OCI-LY3 (cell line): ENCODE results near the gene ZNF275.

ENCODE experiments used
- H2AFZ ChIP-seq: fragments of 200-600, 300-600 bp; shearing (Covaris generic); 2 replicates; pipeline ENCODE4 v1.6.0; 2014; ENCODE audit warnings: antibody characterized with exemption, low read depth, low read length
- H3K27ac ChIP-seq: fragments of 200-600, 300-600 bp; sonication (generic); 2 replicates; pipeline ENCODE4 v1.5.1; 2014; ENCODE audit warnings: mild to moderate bottlenecking, low read length, moderate library complexity, mixed read lengths
- H3K27me3 ChIP-seq: fragments of 200-600, 300-600 bp; sonication (generic); 2 replicates; pipeline ENCODE4 v1.6.1; 2014; ENCODE audit warnings: low read depth, low read length, mixed read lengths
- H3K36me3 ChIP-seq: fragments of 200-600, 300-600 bp; sonication (generic); replicated peaks from 2 replicates; pipeline ENCODE3; 2014; ENCODE audit warnings: low read depth, low read length, mixed read lengths
- H3K4me1 ChIP-seq: fragments of 300-600, 200-600 bp; sonication (generic); 2 replicates; pipeline ENCODE4 v1.6.1; 2014; ENCODE audit warnings: low read length, mixed read lengths
- H3K4me2 ChIP-seq: fragments of 200-600, 300-600 bp; sonication (generic); 2 replicates; pipeline ENCODE4 v1.6.1; 2014; ENCODE audit warnings: low read length, mixed read lengths
- H3K4me3 ChIP-seq: fragments of 300-600, 200-600 bp; sonication (generic); 2 replicates; pipeline ENCODE4 v1.5.1; 2014; ENCODE audit warnings: antibody characterized with exemption, mild to moderate bottlenecking, low read length, moderate library complexity
- H3K79me2 ChIP-seq: fragments of 300-600, 200-600 bp; shearing (Covaris generic); 2 replicates; pipeline ENCODE4 v1.6.1; 2014; ENCODE audit warnings: mild to moderate bottlenecking, low read length, mixed read lengths
- H3K9ac ChIP-seq: fragments of 300-600, 200-600 bp; shearing (Covaris generic); 2 replicates; pipeline ENCODE4 v1.6.0; 2014; ENCODE audit warnings: mild to moderate bottlenecking, low read length, moderate library complexity
- H3K9me3 ChIP-seq: fragments of 200-600, 300-600 bp; shearing (Covaris generic); 2 replicates; pipeline ENCODE4 v1.6.1; 2014; ENCODE audit warnings: low read length, mixed read lengths; ENCODE audit not compliant: insufficient read depth
- H4K20me1 ChIP-seq: fragments of 200-600, 300-600 bp; sonication (generic); 2 replicates; pipeline ENCODE4 v1.6.1; 2016; ENCODE audit warnings: low read length, mixed read lengths; ENCODE audit not compliant: insufficient read depth
- EZH2phosphoT487 ChIP-seq: fragments of 200-600 bp; shearing (Covaris generic); IDR thresholded peaks from 2 replicates; pipeline ENCODE4 v1.6.1; 2018; ENCODE audit warnings: antibody characterized with exemption, mixed run types, low read depth
- TF ChIP-seq, protein P1 (sequence below): fragments of 200-600, 300-600 bp; sonication (generic); IDR thresholded peaks from 2 replicates; pipeline ENCODE4 v1.5.1; 2014; ENCODE audit warnings: antibody characterized with exemption, low read length, low read depth

The ZNF275 gene

DNA sequence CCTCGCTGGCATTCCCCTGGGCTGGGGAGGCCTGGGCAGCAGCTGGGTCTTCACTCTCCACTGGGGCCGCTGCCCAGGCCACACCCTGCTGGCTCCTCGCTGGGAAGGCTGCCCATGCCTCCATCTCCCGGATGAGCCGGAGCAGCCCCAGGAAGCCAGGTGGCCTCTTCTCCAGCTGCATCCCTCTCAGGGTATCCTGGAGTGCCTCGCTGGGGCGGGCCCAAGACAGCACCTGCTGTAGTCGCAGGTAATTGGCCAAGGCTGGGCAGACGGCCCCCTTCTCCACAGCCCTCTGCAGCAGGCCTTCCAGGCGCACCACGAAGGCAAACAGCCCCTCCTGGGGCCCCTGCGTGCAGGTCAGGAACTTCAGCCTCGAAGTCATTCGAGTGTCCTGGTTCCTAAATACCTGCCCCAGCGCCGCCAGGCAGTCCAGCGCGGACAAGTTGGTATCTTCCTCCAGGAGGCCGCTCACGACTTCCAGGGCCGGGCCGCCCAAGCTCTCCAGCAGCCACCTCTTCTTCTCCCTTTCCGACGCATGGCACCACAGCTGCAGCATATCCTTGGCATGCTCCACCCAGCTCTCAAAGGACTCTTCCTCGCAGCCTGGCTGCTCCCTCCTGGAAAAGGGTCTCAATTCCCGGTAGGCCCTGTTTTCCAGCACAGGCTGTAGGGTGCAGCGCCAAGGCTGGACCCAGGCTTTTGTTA lies 63.5 kb downstream of the ZNF275 start:
- H3K4me2 ChIP-seq, result no peak overlapping the region
- H3K36me3 ChIP-seq, result no peaks in the 10 kb centered on the region
- H3K27me3 ChIP-seq, result no peaks in the 10 kb centered on the region
- no peaks in the 10 kb centered on the region for H3K9me3 ChIP-seq
- no peak overlapping the region for H3K27ac ChIP-seq
- H3K4me1 ChIP-seq, result peaks cover 6% of the 10 kb centered on the region; the same call in 1 of the 2 replicates
- TF ChIP-seq, protein P1, sequence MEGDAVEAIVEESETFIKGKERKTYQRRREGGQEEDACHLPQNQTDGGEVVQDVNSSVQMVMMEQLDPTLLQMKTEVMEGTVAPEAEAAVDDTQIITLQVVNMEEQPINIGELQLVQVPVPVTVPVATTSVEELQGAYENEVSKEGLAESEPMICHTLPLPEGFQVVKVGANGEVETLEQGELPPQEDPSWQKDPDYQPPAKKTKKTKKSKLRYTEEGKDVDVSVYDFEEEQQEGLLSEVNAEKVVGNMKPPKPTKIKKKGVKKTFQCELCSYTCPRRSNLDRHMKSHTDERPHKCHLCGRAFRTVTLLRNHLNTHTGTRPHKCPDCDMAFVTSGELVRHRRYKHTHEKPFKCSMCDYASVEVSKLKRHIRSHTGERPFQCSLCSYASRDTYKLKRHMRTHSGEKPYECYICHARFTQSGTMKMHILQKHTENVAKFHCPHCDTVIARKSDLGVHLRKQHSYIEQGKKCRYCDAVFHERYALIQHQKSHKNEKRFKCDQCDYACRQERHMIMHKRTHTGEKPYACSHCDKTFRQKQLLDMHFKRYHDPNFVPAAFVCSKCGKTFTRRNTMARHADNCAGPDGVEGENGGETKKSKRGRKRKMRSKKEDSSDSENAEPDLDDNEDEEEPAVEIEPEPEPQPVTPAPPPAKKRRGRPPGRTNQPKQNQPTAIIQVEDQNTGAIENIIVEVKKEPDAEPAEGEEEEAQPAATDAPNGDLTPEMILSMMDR, result no peak
- TF ChIP-seq EZH2phosphoT487, result no peak
- no peaks in the 10 kb centered on the region for H4K20me1 ChIP-seq
- no peak overlapping the region for H3K4me3 ChIP-seq
- H2AFZ ChIP-seq, result no peak overlapping the region
- H3K79me2 ChIP-seq, result no peaks in the 10 kb centered on the region
- H3K9ac ChIP-seq, result no peak overlapping the region

DNA sequence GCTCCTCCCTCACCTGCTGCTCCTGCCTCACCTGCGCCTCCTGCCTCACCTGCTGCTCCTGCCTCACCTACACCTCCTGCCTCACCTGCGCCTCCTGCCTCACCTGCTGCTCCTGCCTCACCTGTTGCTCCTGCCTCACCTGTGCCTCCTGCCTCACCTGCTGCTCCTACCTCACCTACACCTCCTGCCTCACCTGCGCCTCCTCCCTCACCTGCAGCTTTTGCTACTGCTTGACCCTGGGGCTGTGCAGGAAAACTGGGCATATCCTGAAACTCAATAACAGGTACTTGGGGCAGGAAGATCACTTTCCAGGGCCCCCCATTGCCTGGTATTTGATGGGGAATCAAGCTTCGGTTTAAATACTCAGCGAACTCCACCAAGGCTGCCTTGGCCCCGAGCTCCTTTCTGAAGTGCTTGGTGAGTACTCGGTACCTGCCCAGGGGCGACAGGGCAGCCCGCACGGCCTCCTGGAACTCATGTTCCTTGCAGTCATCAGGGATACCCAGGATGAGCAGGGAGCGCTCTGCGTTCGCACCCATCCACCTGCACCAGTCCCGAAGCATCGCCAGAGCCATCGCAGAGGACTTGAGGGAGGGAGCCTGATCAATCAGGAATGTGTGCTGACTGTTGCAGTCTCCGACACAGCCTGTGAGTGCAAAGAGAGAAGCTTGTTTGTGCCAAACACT lies 64.5 kb downstream of the ZNF275 start:
- H3K27me3 ChIP-seq, result no peaks in the 10 kb centered on the region; the same call in 1 of the 2 replicates
- peaks cover 6% of the 10 kb centered on the region; the same call in 1 of the 2 replicates for H3K4me1 ChIP-seq
- no peak overlapping the region for H3K27ac ChIP-seq
- H4K20me1 ChIP-seq, result no peaks in the 10 kb centered on the region
- no peak overlapping the region for H3K9ac ChIP-seq
- no peaks in the 10 kb centered on the region for H3K79me2 ChIP-seq
- no peaks in the 10 kb centered on the region for H3K36me3 ChIP-seq
- no peaks in the 10 kb centered on the region for H3K9me3 ChIP-seq
- H3K4me2 ChIP-seq, result no peak overlapping the region
- TF ChIP-seq, protein P1, result no peak
- no peak for TF ChIP-seq EZH2phosphoT487
- H3K4me3 ChIP-seq, result no peak overlapping the region
- H2AFZ ChIP-seq, result no peak overlapping the region

DNA sequence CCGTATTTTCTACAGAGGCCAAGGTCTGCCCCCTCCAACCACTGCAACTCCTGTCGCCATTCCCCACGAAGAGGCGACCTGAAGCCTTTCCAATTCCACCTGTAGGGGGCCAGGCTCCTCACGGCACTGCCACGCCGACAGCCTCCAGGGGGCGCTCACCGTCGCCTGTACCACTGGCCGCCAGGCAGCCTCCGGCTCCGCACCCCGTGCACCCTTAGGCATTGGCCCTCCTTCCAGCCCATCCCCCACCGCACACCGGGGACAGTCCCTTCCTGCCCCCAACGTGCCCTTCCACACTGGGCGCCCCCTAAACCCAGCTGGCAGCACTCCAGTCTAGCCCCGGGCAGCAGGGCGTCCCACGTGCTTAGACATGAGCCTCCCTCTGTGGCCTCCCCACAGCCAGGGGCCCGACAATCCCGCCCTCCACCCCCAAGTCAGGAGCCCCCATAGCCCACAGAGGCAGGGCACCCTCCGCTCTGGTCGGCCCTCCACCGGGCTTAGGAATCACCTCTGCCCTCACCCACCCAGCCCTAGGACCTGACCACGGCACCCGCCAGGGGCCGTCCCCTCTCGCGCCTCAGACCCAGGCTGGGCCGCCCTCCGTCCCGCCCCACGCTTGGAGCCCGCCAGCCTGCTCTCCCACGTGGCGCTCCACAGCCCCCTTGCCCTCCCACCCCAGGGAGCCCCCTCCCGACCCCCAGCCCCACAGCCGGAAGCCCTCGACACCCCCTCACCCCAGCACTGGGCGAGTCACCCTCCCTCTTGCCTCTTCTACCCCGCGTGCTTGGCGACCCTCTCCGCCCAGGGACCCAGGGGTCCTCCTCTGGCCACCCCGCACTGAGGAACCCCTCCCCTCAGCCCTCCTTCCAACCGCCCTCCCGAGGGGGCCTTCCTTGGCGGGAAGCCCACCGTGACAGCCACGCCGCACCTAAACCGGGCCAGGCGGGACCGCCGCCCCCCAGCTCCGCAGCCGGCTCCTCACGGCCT lies 66.5 kb downstream of the ZNF275 start:
- TF ChIP-seq, protein P1, result peak; percentile 93
- no peak for TF ChIP-seq EZH2phosphoT487

More for the DNA sequence above, 66.5 kb downstream of the ZNF275 start:
- H2AFZ ChIP-seq, result no peak overlapping the region
- peaks cover 6% of the 10 kb centered on the region; the same call in 1 of the 2 replicates for H3K4me1 ChIP-seq
- no peaks in the 10 kb centered on the region for H3K79me2 ChIP-seq
- H3K27me3 ChIP-seq, result no peaks in the 10 kb centered on the region; the same call in 1 of the 2 replicates
- H3K27ac ChIP-seq, result no peak overlapping the region
- H3K36me3 ChIP-seq, result no peaks in the 10 kb centered on the region
- no peaks in the 10 kb centered on the region for H3K9me3 ChIP-seq
- H3K9ac ChIP-seq, result no peak overlapping the region
- H3K4me3 ChIP-seq, result peak overlapping the region; percentile 20; the same call in 1 of the 2 replicates
- no peaks in the 10 kb centered on the region for H4K20me1 ChIP-seq
- peak overlapping the region; percentile 35 for H3K4me2 ChIP-seq
